ENCODE data around the gene WSB2.
"Not testable (repeated sequence)": the region's sequence is repeated elsewhere in the genome, so short reads cannot be mapped to it uniquely, and the experiment has no call there.

The WSB2 gene

DNA sequence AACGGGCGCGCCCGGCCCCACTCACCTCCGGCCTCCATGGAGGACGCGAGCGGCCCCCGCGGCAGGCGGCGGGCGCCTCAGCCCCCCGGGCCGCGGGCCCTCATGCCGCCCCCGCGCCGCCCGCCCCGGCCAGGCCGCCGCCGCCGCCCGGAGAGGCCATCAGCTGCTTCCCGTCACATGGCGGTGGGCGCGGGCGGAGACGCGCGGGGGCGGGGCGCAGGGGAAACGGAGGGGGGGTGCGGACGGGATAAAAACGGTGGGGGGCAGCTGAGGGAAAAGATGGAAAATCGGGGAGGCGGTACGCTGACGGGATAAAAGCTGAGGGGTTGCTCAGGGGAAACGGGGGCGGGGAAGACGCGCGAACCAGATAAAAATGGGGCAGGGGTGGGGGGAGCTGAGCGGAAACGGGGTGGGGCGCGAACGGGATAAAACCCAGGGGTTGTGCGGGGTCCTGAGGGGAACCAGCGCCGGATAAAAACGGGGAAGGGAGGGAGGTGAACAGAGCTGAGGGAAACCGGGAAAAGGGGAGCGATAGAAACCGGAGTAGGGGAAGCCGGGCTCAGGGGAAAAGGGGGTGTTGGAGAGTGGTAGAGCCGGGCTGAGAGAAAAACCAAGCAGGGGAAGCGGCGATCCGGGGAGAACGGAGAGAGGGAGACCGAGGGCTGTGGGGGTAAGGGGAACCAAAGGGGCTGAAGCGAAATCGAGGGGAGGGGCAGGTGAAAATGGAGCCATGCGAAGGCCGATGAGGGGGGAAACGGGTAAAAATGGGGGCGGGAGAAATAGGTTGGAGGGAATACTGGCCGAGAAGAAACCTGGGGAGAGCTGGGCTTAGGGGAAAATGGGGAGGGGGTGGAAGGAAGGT is at the start of gene WSB2:
WSB2 (minus strand) TSS at position 169 of the 862 bp plus-strand sequence; CDS start at position 38, 131 bp downstream.
- DNase-seq (ENCODE audit: low read depth): peak; percentile 42

- DNase-seq (ENCODE audit: low read depth): no peak
Measured at GRCh38 chr12:118109088-118109487, 48.1 kb upstream of the WSB2 start.

DNA sequence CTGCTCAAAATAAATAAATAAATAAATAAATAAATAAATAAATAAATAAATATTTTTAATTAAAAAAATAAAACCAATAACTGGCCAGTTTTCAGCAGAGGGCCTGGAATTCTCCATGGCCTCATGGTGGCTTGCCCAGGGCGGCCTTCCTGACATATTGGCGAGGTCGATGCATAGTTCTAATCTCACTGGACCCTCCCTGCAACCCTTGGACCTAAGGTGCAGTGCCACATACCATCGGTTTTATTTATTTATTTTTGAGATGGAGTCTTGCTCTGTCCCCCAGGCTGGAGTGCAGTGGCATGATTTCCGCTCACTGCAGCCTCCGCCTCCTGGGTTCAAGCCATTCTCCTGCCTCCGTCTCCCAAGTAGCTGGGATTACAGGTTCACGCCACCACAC is 46.7 kb upstream of the WSB2 start:
- no peak for DNase-seq (ENCODE audit: low read depth)

DNA sequence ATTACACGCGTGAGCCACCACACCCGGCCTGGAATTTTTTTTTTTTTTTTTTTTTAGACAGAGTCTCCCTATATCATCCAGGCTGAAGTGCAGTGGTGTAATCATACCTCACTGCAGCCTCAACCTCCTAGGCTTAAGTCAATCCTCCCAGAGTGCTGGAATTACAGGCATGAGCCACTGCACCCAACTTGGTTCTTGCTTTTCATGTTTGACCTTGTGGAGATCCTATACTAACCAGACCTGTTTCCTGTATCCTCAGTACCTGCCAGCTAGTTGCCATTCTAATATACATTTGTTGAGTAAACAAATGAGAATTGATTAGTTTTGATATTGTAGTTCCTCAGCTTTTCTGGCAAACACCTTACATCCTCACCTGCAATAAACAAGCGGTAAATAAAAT is 46.0 kb upstream of the WSB2 start:
- no peak for DNase-seq (ENCODE audit: low read depth)

GRCh38 chr12:118103601-118104382 is 42.8 kb upstream of the WSB2 start, which contains the start of gene VSIG10:
VSIG10 (minus strand) TSS chr12:118104011; CDS start chr12:118103671, 340 bp downstream.
- DNase-seq (ENCODE audit: low read depth): no peak

DNA sequence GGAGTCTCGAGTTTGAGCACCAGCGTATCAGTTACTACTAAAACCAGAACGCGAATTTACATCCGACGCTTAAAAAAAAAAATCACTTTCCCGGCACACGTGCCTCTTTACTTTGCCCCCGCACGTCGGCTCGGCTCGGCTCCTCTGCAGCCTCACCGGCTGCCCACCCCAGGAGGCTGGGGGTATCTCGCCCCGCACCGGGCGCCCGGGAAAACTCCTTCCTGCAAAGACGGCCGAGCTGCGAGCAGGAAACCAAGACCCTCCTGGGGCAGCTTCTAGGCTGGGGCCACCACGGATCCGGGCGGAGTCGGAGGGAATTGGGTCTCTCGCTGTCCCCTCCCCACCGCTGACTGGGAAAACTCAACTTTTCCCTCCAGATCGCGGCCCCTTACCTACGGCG is 42.2 kb upstream of the WSB2 start:
- DNase-seq (ENCODE audit: low read depth): no peak

GRCh38 chr12:118102609-118103008 is 41.6 kb upstream of the WSB2 start:
- DNase-seq (ENCODE audit: low read depth): no peak

- no peak for DNase-seq (ENCODE audit: low read depth)
Measured at GRCh38 chr12:118102070-118102469, 41.1 kb upstream of the WSB2 start.

DNA sequence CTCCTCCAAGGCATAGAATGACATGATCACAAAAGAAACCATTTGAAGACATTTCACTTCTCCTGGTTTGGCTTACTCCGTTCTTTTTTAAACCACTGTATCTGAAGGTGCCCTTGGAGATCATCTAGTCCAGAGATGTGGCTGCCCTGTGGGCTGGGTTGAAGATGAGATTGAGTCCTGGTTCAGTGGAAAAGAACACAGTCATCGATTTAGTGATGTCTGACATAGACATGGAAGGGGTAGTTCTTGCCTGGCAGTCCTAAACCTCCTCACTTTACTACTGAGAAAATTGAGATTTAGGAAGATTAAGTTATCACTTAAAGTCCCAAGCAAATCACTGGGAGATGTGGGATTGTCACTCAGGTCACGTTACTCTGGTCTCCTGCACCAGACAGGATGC is 40.1 kb upstream of the WSB2 start:
- no peak for DNase-seq (ENCODE audit: low read depth)

DNA sequence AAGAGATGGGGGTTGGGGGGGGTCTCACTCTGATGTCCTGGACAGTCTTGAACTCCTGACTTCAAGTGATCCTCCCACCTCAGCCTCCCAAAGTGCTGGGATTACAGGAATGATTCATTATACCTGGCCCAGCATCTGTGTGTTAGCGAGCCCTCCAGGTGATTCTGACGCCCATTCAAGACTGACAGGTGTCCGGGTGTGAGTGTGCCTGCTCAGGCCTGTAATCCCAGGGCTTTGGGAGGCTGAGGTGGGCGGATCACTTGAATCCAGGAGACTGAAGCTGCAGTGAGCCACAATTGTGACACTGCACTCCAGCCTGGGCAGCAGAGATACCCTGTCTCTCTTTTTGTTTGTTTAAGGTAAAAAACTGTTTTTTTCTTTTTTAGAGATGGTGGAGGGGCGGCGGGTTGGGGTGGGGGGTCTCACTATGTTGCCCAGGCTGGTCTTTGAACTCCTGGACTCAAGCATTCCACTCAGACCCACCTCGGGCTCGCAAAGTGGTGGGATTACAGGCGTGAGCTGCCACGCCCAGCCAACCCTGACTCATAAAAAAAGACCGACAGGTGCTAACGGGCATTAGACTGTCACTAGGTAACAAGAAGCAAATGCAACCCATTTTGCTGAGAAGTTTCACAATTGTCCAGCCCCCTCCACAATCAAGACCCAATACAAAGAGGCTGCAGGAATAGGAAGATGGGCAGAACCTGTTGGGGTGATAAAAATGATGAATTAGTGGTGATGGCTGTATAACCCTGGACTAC is 38.1 kb upstream of the WSB2 start:
- no peak for DNase-seq (ENCODE audit: low read depth)

DNA sequence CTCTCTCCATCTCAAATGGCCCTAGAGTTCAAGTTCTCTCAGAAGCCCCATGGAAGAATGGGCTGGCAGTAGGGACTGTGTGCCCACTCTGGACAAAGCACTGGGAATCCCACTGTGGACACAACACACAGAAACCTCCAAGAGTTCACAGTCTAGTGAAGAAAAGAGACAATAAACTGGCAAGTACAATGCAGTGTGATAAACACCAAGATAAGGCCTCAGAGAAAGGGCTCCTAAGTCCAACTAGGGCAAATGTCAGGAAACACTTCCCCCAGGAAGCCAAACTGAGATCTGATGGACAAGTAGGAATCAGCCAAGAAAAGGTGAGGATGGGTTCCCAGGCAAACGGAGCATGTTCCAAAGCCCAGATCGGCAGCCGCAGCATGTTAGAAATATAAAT is 37.4 kb upstream of the WSB2 start:
- DNase-seq (ENCODE audit: low read depth): no peak

- no peak for DNase-seq (ENCODE audit: low read depth)
Measured at GRCh38 chr12:118094039-118094438, 33.1 kb upstream of the WSB2 start.

DNA sequence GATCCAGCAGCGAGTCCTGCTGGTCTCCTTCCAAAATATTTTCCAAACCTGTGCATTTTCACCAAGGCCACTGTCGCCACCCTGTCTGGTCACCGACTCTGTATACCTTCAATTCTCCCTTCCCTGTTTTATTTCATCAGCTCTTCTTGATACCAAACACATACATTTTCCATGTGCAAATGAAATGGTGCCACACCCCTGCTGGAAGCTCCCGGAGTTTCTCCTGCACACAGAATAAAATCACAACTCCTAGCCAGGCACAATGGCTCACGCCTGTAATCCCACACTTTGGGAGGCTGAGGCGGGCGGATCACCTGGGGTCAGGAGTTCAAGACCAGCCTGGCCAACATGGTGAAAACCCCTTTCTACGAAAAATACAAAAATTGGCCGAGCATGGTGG is 28.8 kb upstream of the WSB2 start:
- no peak for DNase-seq (ENCODE audit: low read depth)

- no peak for DNase-seq (ENCODE audit: low read depth)
Measured at GRCh38 chr12:118082161-118082560, 21.2 kb upstream of the WSB2 start.

GRCh38 chr12:118081521-118081920 is 20.5 kb upstream of the WSB2 start:
- not testable (repeated sequence) for DNase-seq (ENCODE audit: low read depth)

GRCh38 chr12:118073768-118074167 is 12.8 kb upstream of the WSB2 start:
- no peak for DNase-seq (ENCODE audit: low read depth)

GRCh38 chr12:118070650-118071049 is 9.7 kb upstream of the WSB2 start:
- no peak for DNase-seq (ENCODE audit: low read depth)

GRCh38 chr12:118068445-118068844 is 7.5 kb upstream of the WSB2 start:
- no peak for DNase-seq (ENCODE audit: low read depth)

- DNase-seq (ENCODE audit: low read depth): no peak
Measured at GRCh38 chr12:118065380-118065779, 4.4 kb upstream of the WSB2 start.

GRCh38 chr12:118064608-118065007 is 3.6 kb upstream of the WSB2 start:
- no peak for DNase-seq (ENCODE audit: low read depth)

GRCh38 chr12:118063576-118064391 is 2.8 kb upstream of the WSB2 start:
- no peak for DNase-seq (ENCODE audit: low read depth)

Measured in stimulated activated CD8-positive, alpha-beta memory T cell treated with anti-CD3 and anti-CD28 coated beads, Interleukin-12 subunit alpha, Interleukin-12 subunit beta, amount 100 ng/mL, for 1 hour (primary cell).